Islet precursor cell (in vitro differentiated cells): ENCODE data around the gene DROSHA.

Experiments used
- DNase-seq: peaks from one replicate; pipeline ENCODE4 v3.0.0-alpha.2; 2018

DROSHA gene

GRCh38 chr5:31511305-31511704 lies 20.6 kb downstream of the DROSHA start:
- DNase-seq, result no peak

- DNase-seq, result no peak
Measured at GRCh38 chr5:31504529-31504928, 27.4 kb downstream of the DROSHA start.

GRCh38 chr5:31502506-31502905 lies 29.4 kb downstream of the DROSHA start:
- no peak for DNase-seq

- DNase-seq, result no peak
Measured at GRCh38 chr5:31500256-31500655, 31.6 kb downstream of the DROSHA start.

- DNase-seq, result no peak
Measured at GRCh38 chr5:31496891-31497290, 35.0 kb downstream of the DROSHA start.

- DNase-seq, result no peak
Measured at GRCh38 chr5:31496301-31496700, 35.6 kb downstream of the DROSHA start.

GRCh38 chr5:31495336-31495735 lies 36.6 kb downstream of the DROSHA start:
- DNase-seq, result no peak

- DNase-seq, result no peak
Measured at GRCh38 chr5:31492869-31493268, 39.0 kb downstream of the DROSHA start.

- DNase-seq, result no peak
Measured at GRCh38 chr5:31487506-31487905, 44.4 kb downstream of the DROSHA start.

GRCh38 chr5:31486441-31486840 lies 45.5 kb downstream of the DROSHA start:
- DNase-seq, result no peak

GRCh38 chr5:31485376-31486207 lies 46.3 kb downstream of the DROSHA start:
- no peak for DNase-seq

- DNase-seq, result no peak
Measured at GRCh38 chr5:31481531-31482165, 50.2 kb downstream of the DROSHA start.

GRCh38 chr5:31479706-31480105 lies 52.2 kb downstream of the DROSHA start:
- no peak for DNase-seq

- DNase-seq, result no peak
Measured at GRCh38 chr5:31478901-31479300, 53.0 kb downstream of the DROSHA start.

GRCh38 chr5:31477971-31478370 lies 53.9 kb downstream of the DROSHA start:
- DNase-seq, result no peak

GRCh38 chr5:31477516-31477915 lies 54.4 kb downstream of the DROSHA start:
- no peak for DNase-seq

GRCh38 chr5:31476738-31477141 lies 55.2 kb downstream of the DROSHA start:
- no peak for DNase-seq

- DNase-seq, result no peak
Measured at GRCh38 chr5:31471916-31472315, 60.0 kb downstream of the DROSHA start.

GRCh38 chr5:31471040-31471439 lies 60.9 kb downstream of the DROSHA start:
- no peak for DNase-seq

- DNase-seq, result no peak
Measured at GRCh38 chr5:31470608-31471007, 61.3 kb downstream of the DROSHA start.

- DNase-seq, result no peak
Measured at GRCh38 chr5:31469886-31470285, 62.0 kb downstream of the DROSHA start.

GRCh38 chr5:31469466-31469865 lies 62.4 kb downstream of the DROSHA start:
- no peak for DNase-seq

GRCh38 chr5:31465291-31465690 lies 66.6 kb downstream of the DROSHA start:
- no peak for DNase-seq

GRCh38 chr5:31464081-31464480 lies 67.8 kb downstream of the DROSHA start:
- DNase-seq, result no peak

GRCh38 chr5:31463351-31463750 lies 68.5 kb downstream of the DROSHA start:
- DNase-seq, result no peak
